Mesenchymal stem cell (in vitro differentiated cells and primary cell): ENCODE results near the gene POLR3A.

ENCODE experiments used
- DNase-seq: peaks from one replicate; pipeline ENCODE4 v3.0.0-alpha.2; 2013
- H2AFZ ChIP-seq: one replicate; pipeline ENCODE4 v1.6.1; 2013; ENCODE audit warnings: low read depth, mild to moderate bottlenecking, control low read depth, inconsistent platforms, low read length, moderate library complexity
- H2AK5ac ChIP-seq: 2 replicates; pipeline ENCODE4 v1.6.1; 2013; ENCODE audit warnings: low read length, moderate library complexity, mild to moderate bottlenecking, inconsistent platforms; ENCODE audit not compliant: severe bottlenecking
- H2BK120ac ChIP-seq: one replicate; pipeline ENCODE4 v1.6.1; 2013; ENCODE audit warnings: low read depth, mild to moderate bottlenecking, inconsistent platforms, low read length, moderate library complexity
- H2BK12ac ChIP-seq, 2 experiments: one replicate each; pipeline ENCODE4 v1.6.1; 2013; ENCODE audit warnings: inconsistent platforms in 2 of 2, low read length in 2 of 2, mild to moderate bottlenecking in 2 of 2, moderate library complexity in 2 of 2, control low read depth in 1 of 2
- H2BK15ac ChIP-seq: one replicate; pipeline ENCODE4 v1.6.1; 2013; ENCODE audit warnings: mild to moderate bottlenecking, low read depth, inconsistent platforms; ENCODE audit not compliant: poor library complexity, severe bottlenecking
- H2BK5ac ChIP-seq: 2 replicates; pipeline ENCODE4 v1.6.1; 2013; ENCODE audit warnings: low read depth, mild to moderate bottlenecking, low read length, control low read depth, inconsistent platforms; ENCODE audit not compliant: poor library complexity, severe bottlenecking
- H3K14ac ChIP-seq, 2 experiments: one replicate each; pipeline ENCODE4 v1.6.1; 2013; ENCODE audit warnings: inconsistent platforms in 2 of 2, low read length in 2 of 2, control low read depth in 1 of 2, mild to moderate bottlenecking in 1 of 2, moderate library complexity in 1 of 2
- H3K18ac ChIP-seq, 2 experiments: one replicate each; pipeline ENCODE4 v1.6.1; 2013; ENCODE audit warnings: inconsistent platforms in 2 of 2, low read length in 2 of 2, control low read depth in 1 of 2, low read depth in 1 of 2, mild to moderate bottlenecking in 1 of 2
- H3K23ac ChIP-seq, 2 experiments: one replicate each; pipeline ENCODE4 v1.6.1; 2013; ENCODE audit warnings: inconsistent platforms in 2 of 2, low read length in 2 of 2, mild to moderate bottlenecking in 2 of 2, moderate library complexity in 2 of 2, control low read depth in 1 of 2
- H3K27ac ChIP-seq: 2 replicates; pipeline ENCODE4 v1.5.1; 2013; ENCODE audit warnings: mild to moderate bottlenecking, moderate library complexity, low read length, control low read depth, inconsistent platforms; ENCODE audit not compliant: poor library complexity, severe bottlenecking
- H3K27me3 ChIP-seq, 2 experiments: 2 replicates each; pipeline versions ENCODE4 v1.6.1 to v1.7.0; 2013; ENCODE audit warnings: low read length in 2 of 2, mild to moderate bottlenecking in 2 of 2, moderate library complexity in 2 of 2, control low read depth in 1 of 2, inconsistent platforms in 1 of 2; ENCODE audit not compliant: control insufficient read depth in 1 of 2, insufficient read depth in 1 of 2
- H3K36me3 ChIP-seq, 2 experiments: 2 replicates each; pipeline versions ENCODE4 v1.6.1 to v1.7.0; 2013; ENCODE audit warnings: low read length in 2 of 2, control low read depth in 1 of 2, inconsistent platforms in 1 of 2, low read depth in 1 of 2, mild to moderate bottlenecking in 1 of 2; ENCODE audit not compliant: insufficient read depth in 2 of 2, control insufficient read depth in 1 of 2
- H3K4ac ChIP-seq, 2 experiments: one replicate each; pipeline ENCODE4 v1.6.1; 2013; ENCODE audit warnings: inconsistent platforms in 2 of 2, low read length in 2 of 2, mild to moderate bottlenecking in 2 of 2, moderate library complexity in 2 of 2, control low read depth in 1 of 2, low read depth in 1 of 2
- H3K4me1 ChIP-seq: 2 replicates; pipeline ENCODE4 v1.6.1; 2013; ENCODE audit warnings: low read depth, low read length, control low read depth; ENCODE audit not compliant: control insufficient read depth, insufficient read depth
- H3K4me2 ChIP-seq: 2 replicates; pipeline ENCODE4 v1.6.1; 2013; ENCODE audit warnings: low read length, mild to moderate bottlenecking, inconsistent platforms; ENCODE audit not compliant: poor library complexity, severe bottlenecking
- H3K4me3 ChIP-seq, 2 experiments: 2 replicates each; pipeline versions ENCODE4 v1.5.1 to v1.7.0; 2013; ENCODE audit warnings: low read length in 2 of 2, mild to moderate bottlenecking in 2 of 2, control low read depth in 1 of 2, low read depth in 1 of 2; ENCODE audit not compliant: insufficient read depth in 1 of 2
- H3K79me1 ChIP-seq: replicated peaks from 2 replicates; pipeline ENCODE4 v1.6.1; 2013; ENCODE audit warnings: mild to moderate bottlenecking, control low read depth, low read length, inconsistent platforms; ENCODE audit not compliant: poor library complexity, severe bottlenecking
- H3K9ac ChIP-seq: 2 replicates; pipeline ENCODE4 v1.7.0; 2013; ENCODE audit warnings: mild to moderate bottlenecking, low read length, moderate library complexity
- H3K9me3 ChIP-seq: 2 replicates; pipeline ENCODE4 v1.7.0; 2013; ENCODE audit warnings: mild to moderate bottlenecking, low read length; ENCODE audit not compliant: control insufficient read depth
- H4K8ac ChIP-seq: one replicate; pipeline ENCODE4 v1.6.1; 2013; ENCODE audit warnings: inconsistent platforms, mild to moderate bottlenecking, low read length, moderate library complexity
- H4K91ac ChIP-seq: one replicate; pipeline ENCODE4 v1.6.1; 2013; ENCODE audit warnings: mild to moderate bottlenecking, low read length, inconsistent platforms
- WGBS: methylation state at CpG from one replicate; pipeline ENCODE4 v1.1.7; 2013; ENCODE audit warnings: mixed read lengths; 5-methylcytosine and 5-hydroxymethylcytosine counted together

Gene POLR3A

DNA sequence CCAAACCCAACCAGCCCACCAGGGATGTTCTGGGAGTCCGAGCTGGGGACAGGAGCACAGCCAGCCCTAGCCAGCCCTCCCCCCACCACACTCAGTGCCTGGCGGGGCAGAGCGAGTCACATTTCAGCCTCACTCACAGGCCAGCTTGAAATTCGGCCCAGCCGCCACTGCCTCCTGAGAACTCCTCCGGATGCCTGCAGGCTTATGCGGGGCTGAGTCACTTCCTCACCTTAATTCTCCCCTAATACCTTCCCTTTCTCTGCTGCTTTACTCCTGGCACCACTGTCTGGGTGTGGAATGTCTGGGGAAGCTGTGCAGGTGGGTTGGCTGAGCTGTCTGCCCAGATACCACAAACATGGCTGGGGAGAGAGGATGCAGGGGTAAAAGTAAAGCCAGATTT lies 80.1 kb downstream of the POLR3A start:
- H3K9ac ChIP-seq = no peak overlapping the region
- no peak overlapping the region for H2BK15ac ChIP-seq
- peak overlapping the region; percentile 9 for H4K91ac ChIP-seq
- H3K27me3 ChIP-seq = no peaks in the 10 kb centered on the region
- H3K36me3 ChIP-seq = no peaks in the 10 kb centered on the region
- no peak overlapping the region for H3K14ac ChIP-seq
- H2BK5ac ChIP-seq = no peak overlapping the region
- peak overlapping the region; percentile 77 for H3K27ac ChIP-seq
- DNase-seq = peak; percentile 34
- peak overlapping the region in 1 of 2 experiments; percentile 24 for H3K4ac ChIP-seq
- WGBS = 6% methylated on average over 6 of the region's 7 CpGs
- peaks cover 26% of the 10 kb centered on the region for H3K9me3 ChIP-seq
- no peak overlapping the region for H2BK120ac ChIP-seq
- H4K8ac ChIP-seq = peak overlapping the region; percentile 62
- H2AK5ac ChIP-seq = no peak overlapping the region
- peak overlapping the region; percentile 37 to 78 for H2BK12ac ChIP-seq
- no peaks in the 10 kb centered on the region for H3K79me1 ChIP-seq
- H3K23ac ChIP-seq = no peak overlapping the region
- H3K4me3 ChIP-seq = no peak overlapping the region
- H2AFZ ChIP-seq = peak overlapping the region; percentile 73
- H3K4me2 ChIP-seq = no peak overlapping the region
- H3K4me1 ChIP-seq = peaks cover 5% of the 10 kb centered on the region
- peak overlapping the region in 1 of 2 experiments; percentile 69 for H3K18ac ChIP-seq

- no peak for DNase-seq
Observed at GRCh38 chr10:77946084-77946483, 83.2 kb downstream of the POLR3A start.

DNA sequence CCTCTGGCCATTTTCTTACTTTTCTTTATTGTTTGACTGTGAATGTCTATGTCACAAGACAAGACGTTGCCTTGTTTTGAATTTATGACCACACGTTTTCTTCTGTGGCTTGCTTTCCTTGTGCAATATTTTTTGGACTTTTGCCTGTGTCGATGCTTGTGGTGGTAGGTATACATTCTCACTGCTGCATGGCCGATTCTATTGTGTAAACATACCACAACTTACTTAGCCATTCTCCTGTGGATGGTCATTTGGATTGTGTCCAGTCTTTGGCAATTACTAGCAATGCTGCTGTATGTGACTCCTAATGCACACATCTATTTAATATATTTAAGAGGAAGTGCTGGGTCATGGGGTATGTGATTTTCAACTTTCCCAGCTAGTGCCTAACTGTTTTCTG lies 84.8 kb downstream of the POLR3A start:
- no peak overlapping the region for H2BK5ac ChIP-seq
- H2BK120ac ChIP-seq = no peak overlapping the region
- H3K14ac ChIP-seq = no peak overlapping the region
- H4K91ac ChIP-seq = no peak overlapping the region
- WGBS = 55% methylated on average over 3 of the region's 4 CpGs
- no peaks in the 10 kb centered on the region for H3K9me3 ChIP-seq
- no peak overlapping the region for H2BK12ac ChIP-seq
- no peak overlapping the region for H3K23ac ChIP-seq
- H2BK15ac ChIP-seq = no peak overlapping the region
- H3K4me3 ChIP-seq = no peak overlapping the region
- no peaks in the 10 kb centered on the region for H3K27me3 ChIP-seq
- no peaks in the 10 kb centered on the region for H3K36me3 ChIP-seq
- peak; percentile 94 for DNase-seq
- H4K8ac ChIP-seq = no peak overlapping the region
- H2AK5ac ChIP-seq = no peak overlapping the region
- no peak overlapping the region for H3K4ac ChIP-seq
- peaks cover 23% of the 10 kb centered on the region for H3K4me1 ChIP-seq
- H3K18ac ChIP-seq = no peak overlapping the region
- H3K9ac ChIP-seq = no peak overlapping the region
- no peak overlapping the region for H2AFZ ChIP-seq
- no peak overlapping the region for H3K4me2 ChIP-seq
- no peaks in the 10 kb centered on the region for H3K79me1 ChIP-seq
- H3K27ac ChIP-seq = no peak overlapping the region

More at GRCh38 chr10:77946084-77946483, 83.2 kb downstream of the POLR3A start:
- Histone ChIP-seq H3K23ac (no peak overlapping the region), H3K14ac (no peak overlapping the region), H3K4ac (no peak overlapping the region), H2BK15ac (no peak overlapping the region), H2AFZ (no peak overlapping the region), H2BK12ac (peak overlapping the region in 1 of 2 experiments; percentile 68), H2BK5ac (no peak overlapping the region), H3K27ac (no peak overlapping the region), H3K4me3 (no peak overlapping the region), H4K8ac (no peak overlapping the region), H3K4me2 (no peak overlapping the region), H3K27me3 (no peaks in the 10 kb centered on the region), H3K36me3 (no peaks in the 10 kb centered on the region), H3K79me1 (no peaks in the 10 kb centered on the region), H2AK5ac (no peak overlapping the region), H4K91ac (no peak overlapping the region), H3K18ac (no peak overlapping the region), H2BK120ac (no peak overlapping the region), H3K4me1 (peaks cover 12% of the 10 kb centered on the region), H3K9me3 (peaks cover 8% of the 10 kb centered on the region), H3K9ac (no peak overlapping the region)
- 91% methylated on average over 1 of the region's 2 CpGs for WGBS

DNA sequence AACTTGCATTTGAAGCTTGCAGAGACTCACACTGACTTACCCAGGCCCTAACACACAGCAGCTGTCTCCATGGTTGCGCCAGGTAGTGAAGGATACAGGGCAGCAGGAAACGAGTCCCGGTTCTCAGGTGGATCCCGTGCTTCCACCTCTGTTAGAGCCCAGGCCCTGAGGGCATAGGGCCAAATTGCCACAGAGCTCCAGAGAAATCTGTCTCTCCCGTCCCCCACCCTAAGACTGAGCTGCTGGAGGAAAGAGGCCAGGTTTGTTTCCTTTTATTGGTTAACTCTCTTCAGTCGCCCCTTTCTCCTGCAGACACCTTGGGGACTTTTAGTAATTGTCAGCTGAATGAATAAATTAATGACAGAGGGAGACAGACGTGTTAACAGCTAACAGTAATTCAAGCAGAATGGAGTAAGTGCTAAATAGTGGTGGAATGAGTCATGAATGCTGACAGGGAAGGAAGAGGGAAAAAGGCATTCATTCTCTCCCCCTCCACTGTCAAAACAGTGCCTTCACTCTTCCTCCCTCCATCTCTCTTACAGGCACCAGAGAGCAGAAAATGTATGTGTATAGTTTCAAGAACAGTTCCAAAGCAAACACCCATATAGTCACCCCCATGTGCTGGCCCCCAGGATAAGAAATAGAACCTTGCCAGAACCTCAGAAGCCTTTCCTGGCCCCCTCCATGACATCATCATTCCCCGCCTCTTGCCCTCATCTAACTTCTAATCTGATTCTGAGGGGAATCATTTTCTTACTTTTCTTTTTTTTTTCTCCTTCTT lies 86.0 kb downstream of the POLR3A start:
- Histone ChIP-seq H3K18ac (peak overlapping the region; percentile 67 to 69), H2BK5ac (peak overlapping the region; percentile 61), H3K4me1 (peaks cover 23% of the 10 kb centered on the region), H2BK15ac (no peak overlapping the region), H3K4me2 (peak overlapping the region; percentile 59), H3K9ac (peak overlapping the region; percentile 44), H2AK5ac (peak overlapping the region; percentile 55), H3K79me1 (no peaks in the 10 kb centered on the region), H2BK12ac (peak overlapping the region; percentile 43 to 91), H3K4ac (peak overlapping the region; percentile 32 to 46), H4K91ac (no peak overlapping the region), H3K9me3 (no peaks in the 10 kb centered on the region), H3K36me3 (no peaks in the 10 kb centered on the region), H3K4me3 (no peak overlapping the region), H2AFZ (no peak overlapping the region), H2BK120ac (no peak overlapping the region), H4K8ac (no peak overlapping the region), H3K14ac (no peak overlapping the region), H3K27ac (peak overlapping the region; percentile 92), H3K23ac (no peak overlapping the region), H3K27me3 (no peaks in the 10 kb centered on the region)
- peak; percentile 91 for DNase-seq
- 24% methylated on average over 7 of the region's 8 CpGs for WGBS
